ENCODE results near the gene LY6G6C. TPM values are rescaled to one million over a fixed set of nuclear protein-coding genes. Genes with fewer than 3 reads are reported as not detected.

The LY6G6C gene
- total and polyA plus RNA-seq, 9 donors: 0.17 to 4.9 (median 1.0) TPM; not detected in 6

GRCh38 chr6:31727717-31728671 is 6.4 kb upstream of the LY6G6C start:
- no peak for TF ChIP-seq EP300 (IDR thresholded peaks at IDR 0.05)
- TF ChIP-seq CTCF (IDR thresholded peaks at IDR 0.05): no peak
- no peak for TF ChIP-seq POLR2A (IDR thresholded peaks at IDR 0.05)
- WGBS, 3 donors: 53 to 59% (median 54%) methylated on average over 41 of the region's 41 CpGs
- no peaks in the 10 kb centered on the region for H3K27me3 ChIP-seq
- peak in 3 of 5 donors; percentile 25 to 52 (median 49) for DNase-seq
- intact Hi-C loops (cut with DNase I): loop anchor here in 2 of 4 donors (2.0 to 10.0 kb wide), 5 partner anchors 25 to 457 kb away; partner anchors contain the start of genes ABHD16A (in 1 of the 2), AGER (in 1 of the 2), CSNK2B (in 1 of the 2) and HSPA1B (in 1 of the 2)
- H3K36me3 ChIP-seq: no peaks in the 10 kb centered on the region
- peak overlapping the region; percentile 97 for H3K4me3 ChIP-seq
- no peaks in the 10 kb centered on the region for H3K9me3 ChIP-seq
- peak overlapping the region; percentile 93 to 97 for H3K27ac ChIP-seq
- H3K4me1 ChIP-seq (ENCODE audit: insufficient read depth): peaks cover 5% of the 10 kb centered on the region

- Histone ChIP-seq H3K4me1 (ENCODE audit: insufficient read depth) (peaks cover 5% of the 10 kb centered on the region), H3K27me3 (no peaks in the 10 kb centered on the region), H3K4me3 (no peak overlapping the region), H3K27ac (no peak overlapping the region), H3K9me3 (no peaks in the 10 kb centered on the region), H3K36me3 (no peaks in the 10 kb centered on the region)
- intact Hi-C loops (cut with DNase I): loop anchor here in 1 of 4 donors (5.0 to 10.0 kb wide), 3 partner anchors 60 to 458 kb away; partner anchors contain the start of genes AGER, CSNK2B, HSPA1B and LY6G5B
- DNase-seq: no peak
- TF ChIP-seq CTCF (IDR thresholded peaks at IDR 0.05): no peak
- no peak for TF ChIP-seq EP300 (IDR thresholded peaks at IDR 0.05)
- TF ChIP-seq POLR2A (IDR thresholded peaks at IDR 0.05): no peak
- 69 to 74% (median 73%) methylated on average over 7 of the region's 7 CpGs for WGBS, 3 donors
Measured at GRCh38 chr6:31727034-31727716, 5.6 kb upstream of the LY6G6C start.

GRCh38 chr6:31725502-31726350 is 4.2 kb upstream of the LY6G6C start:
- 86 to 89% (median 87%) methylated on average over 12 of the region's 12 CpGs for WGBS, 3 donors
- intact Hi-C loops (cut with DNase I): loop anchor here in 1 of 4 donors (5.0 to 10.0 kb wide), 3 partner anchors 58 to 459 kb away; partner anchors contain the start of genes AGER, CSNK2B, HSPA1B and LY6G5B

GRCh38 chr6:31723980-31724691 is 2.6 kb upstream of the LY6G6C start:
- Histone ChIP-seq H3K4me3 (no peak overlapping the region), H3K27ac (no peak overlapping the region), H3K27me3 (no peaks in the 10 kb centered on the region), H3K4me1 (ENCODE audit: insufficient read depth) (peaks cover 5% of the 10 kb centered on the region), H3K9me3 (no peaks in the 10 kb centered on the region), H3K36me3 (no peaks in the 10 kb centered on the region)
- TF ChIP-seq EP300 (IDR thresholded peaks at IDR 0.05): no peak
- no peak for TF ChIP-seq CTCF (IDR thresholded peaks at IDR 0.05)
- no peak for TF ChIP-seq POLR2A (IDR thresholded peaks at IDR 0.05)
- no peak for DNase-seq
- WGBS, 3 donors: 83 to 87% (median 86%) methylated on average over 25 of the region's 25 CpGs
- intact Hi-C loops (cut with DNase I): loop anchor here in 2 of 4 donors (2.0 to 10.0 kb wide), 2 partner anchors 47 to 461 kb away; partner anchors contain the start of gene AGER (in 1 of the 2)

More at GRCh38 chr6:31725502-31726350, 4.2 kb upstream of the LY6G6C start:
- no peak overlapping the region for H3K27ac ChIP-seq
- no peak for DNase-seq
- no peaks in the 10 kb centered on the region for H3K27me3 ChIP-seq
- no peaks in the 10 kb centered on the region for H3K36me3 ChIP-seq
- H3K4me1 ChIP-seq (ENCODE audit: insufficient read depth): peaks cover 5% of the 10 kb centered on the region
- no peak overlapping the region for H3K4me3 ChIP-seq
- TF ChIP-seq POLR2A (IDR thresholded peaks at IDR 0.05): no peak
- no peaks in the 10 kb centered on the region for H3K9me3 ChIP-seq
